GM23338 (cell line): Measurements from ENCODE around the gene BTBD9. TPM values are rescaled to one million over a fixed set of nuclear protein-coding genes. Genes with fewer than 3 reads are reported as not detected.

Experiments
- ATAC-seq: fragments of 200-7000 bp; cut with Tn5 transposase; 3 replicates; pipeline ENCODE4 v1.9.1; 2020
- DNase-seq: peaks from one replicate; pipeline ENCODE4 v3.0.0-alpha.2; 2015; ENCODE audit warnings: low spot score
- H2AFZ ChIP-seq: fragments of 200-600 bp; sonication (generic); 2 replicates; pipeline ENCODE4 v1.8.0; 2016; ENCODE audit warnings: antibody characterized with exemption, mild to moderate bottlenecking, moderate library complexity
- H3F3A ChIP-seq: fragments of 200-600 bp; sonication (generic); replicated peaks from 2 replicates; pipeline ENCODE4 v1.8.0; 2017; ENCODE audit warnings: antibody characterized with exemption, mixed run types, low read depth
- H3K27ac ChIP-seq: fragments of 200-600 bp; sonication (generic); 2 replicates; pipeline ENCODE4 v1.6.1; 2016; ENCODE audit warnings: low read depth
- H3K27me3 ChIP-seq: fragments of 200-600 bp; sonication (generic); 2 replicates; pipeline ENCODE4 v1.8.0; 2016; ENCODE audit warnings: mild to moderate bottlenecking, mixed run types, moderate library complexity; ENCODE audit not compliant: insufficient read depth
- H3K36me3 ChIP-seq: fragments of 200-600 bp; sonication (generic); 2 replicates; pipeline ENCODE4 v1.8.0; 2016; ENCODE audit warnings: mild to moderate bottlenecking; ENCODE audit not compliant: insufficient read depth
- H3K4me1 ChIP-seq: fragments of 200-600 bp; sonication (generic); 2 replicates; pipeline ENCODE4 v1.8.0; 2016; ENCODE audit warnings: mild to moderate bottlenecking, moderate library complexity; ENCODE audit not compliant: insufficient read depth
- H3K4me2 ChIP-seq: fragments of 200-600 bp; sonication (generic); 2 replicates; pipeline ENCODE4 v1.7.1; 2017; ENCODE audit warnings: mixed run types
- H3K4me3 ChIP-seq: fragments of 200-600 bp; sonication (generic); 2 replicates; pipeline ENCODE4 v1.6.1; 2016; ENCODE audit warnings: mixed run types
- H3K79me2 ChIP-seq: fragments of 200-600 bp; sonication (generic); replicated peaks from 2 replicates; pipeline ENCODE4 v1.8.0; 2017; ENCODE audit warnings: mild to moderate bottlenecking; ENCODE audit not compliant: insufficient read depth
- H3K9me2 ChIP-seq: fragments of 200-600 bp; sonication (generic); 2 replicates; pipeline ENCODE4 v1.8.0; 2017; ENCODE audit not compliant: insufficient read depth
- H4K20me1 ChIP-seq: fragments of 200-600 bp; sonication (generic); replicated peaks from 2 replicates; pipeline ENCODE4 v1.8.0; 2017; ENCODE audit warnings: mild to moderate bottlenecking; ENCODE audit not compliant: insufficient read depth
- H3K27ac Mint-ChIP-seq: 2 replicates; pipeline ENCODE4 v1.8.0; 2020; ENCODE audit warnings: inconsistent platforms, mild to moderate bottlenecking, moderate library complexity, mixed read lengths
- H3K27me3 Mint-ChIP-seq: 3 replicates; pipeline ENCODE4 v1.8.0; 2022; ENCODE audit warnings: low read depth, mild to moderate bottlenecking, moderate library complexity, mixed read lengths, inconsistent platforms; ENCODE audit not compliant: insufficient read depth, poor library complexity
- H3K36me3 Mint-ChIP-seq: 3 replicates; pipeline ENCODE4 v1.8.0; 2021; ENCODE audit warnings: low read depth, mild to moderate bottlenecking, inconsistent platforms, moderate library complexity, mixed read lengths
- H3K4me1 Mint-ChIP-seq: 3 replicates; pipeline ENCODE4 v1.8.0; 2020; ENCODE audit warnings: mild to moderate bottlenecking, inconsistent platforms, mixed read lengths
- H3K4me3 Mint-ChIP-seq: 3 replicates; pipeline ENCODE4 v1.8.0; 2021; ENCODE audit warnings: moderate library complexity, mild to moderate bottlenecking, inconsistent platforms, mixed read lengths
- H3K9me3 Mint-ChIP-seq: 3 replicates; pipeline ENCODE4 v1.8.0; 2020; ENCODE audit warnings: moderate library complexity, mild to moderate bottlenecking, inconsistent platforms, mixed read lengths
- CREB1 ChIP-seq: fragments of 250-450 bp; sonication (Bioruptor Pico); IDR thresholded peaks from 2 replicates; pipeline ENCODE4 v1.5.0; 2020; ENCODE audit warnings: low read depth, mild to moderate bottlenecking, moderate library complexity
- EZH2 ChIP-seq: fragments of 200-600 bp; sonication (generic); IDR thresholded peaks from one replicate; pipeline ENCODE4 v1.8.0; 2017; ENCODE audit warnings: antibody characterized with exemption, mild to moderate bottlenecking, low read depth; ENCODE audit not compliant: unreplicated experiment
- EZH2phosphoT487 ChIP-seq: fragments of 200-600 bp; sonication (generic); IDR thresholded peaks from one replicate; pipeline ENCODE4 v1.8.1; 2018; ENCODE audit warnings: antibody characterized with exemption; ENCODE audit not compliant: unreplicated experiment
- JUNB ChIP-seq: IDR thresholded peaks from one replicate; pipeline ENCODE4 v1.6.1; 2016; ENCODE audit warnings: antibody characterized with exemption; ENCODE audit not compliant: unreplicated experiment
- NANOG ChIP-seq: IDR thresholded peaks from 2 replicates; pipeline ENCODE4 v1.6.1; 2016; ENCODE audit warnings: antibody characterized with exemption, borderline replicate concordance
- POLR2AphosphoS5 ChIP-seq: IDR thresholded peaks from 2 replicates; pipeline ENCODE4 v1.6.1; 2016; ENCODE audit warnings: antibody characterized with exemption, low read depth
- STAT1 ChIP-seq: IDR thresholded peaks from one replicate; pipeline ENCODE4 v1.6.1; 2016; ENCODE audit warnings: antibody characterized with exemption; ENCODE audit not compliant: unreplicated experiment
- ZNF114 ChIP-seq: fragments of 250-450 bp; sonication (Bioruptor Pico); IDR thresholded peaks from 2 replicates; pipeline ENCODE4 v1.5.0; 2020; ENCODE audit warnings: mild to moderate bottlenecking, moderate library complexity
- ZNF331 ChIP-seq: fragments of 250-450 bp; sonication (Bioruptor Pico); IDR thresholded peaks from 2 replicates; pipeline ENCODE4 v1.5.0; 2020; ENCODE audit warnings: low read depth, mild to moderate bottlenecking, moderate library complexity
- polyA plus RNA-seq: library from polyadenylated mRNA; unstranded; fragments of >200 nt; fragmentation: Nextera tagmentation; extraction: Ambion mirVana; gene quantifications from 2 replicates; pipeline ENCODE4 v1.2.1, GENCODE V29; 2016
- total RNA-seq: library from RNA; depleted of rRNA; stranded (reverse); fragments of >200 nt; shearing (Covaris generic); gene quantifications from 2 replicates; pipeline ENCODE4 v1.2.3, GENCODE V29; 2014
- TF ChIP-seq, protein P1 (sequence below): IDR thresholded peaks from 2 replicates; pipeline ENCODE4 v1.6.1; 2016; ENCODE audit warnings: antibody characterized with exemption
- TF ChIP-seq, protein P2 (sequence below), 2 experiments: fragments of 200-600 bp in 1 of 2; sonication (generic) in 1 of 2; conservative IDR thresholded peaks; 2 replicates each; pipeline versions ENCODE4 v1.5.1 to v1.6.1; 2016 to 2017; ENCODE audit warnings: antibody characterized with exemption in 2 of 2, low read depth in 2 of 2, mild to moderate bottlenecking in 2 of 2, moderate library complexity in 1 of 2
- TF ChIP-seq, protein P3 (sequence below): IDR thresholded peaks from one replicate; pipeline ENCODE4 v1.6.1; 2018; ENCODE audit warnings: antibody characterized with exemption; ENCODE audit not compliant: unreplicated experiment
- TF ChIP-seq, protein P4 (sequence below): fragments of 250-450 bp; sonication (Bioruptor Pico); IDR thresholded peaks from 2 replicates; pipeline ENCODE4 v1.5.0; 2020; ENCODE audit warnings: mild to moderate bottlenecking, moderate library complexity

BTBD9 gene
- total and polyA plus RNA-seq, 2 experiments from 2014 or later = 4.2 to 5.3 TPM

DNA sequence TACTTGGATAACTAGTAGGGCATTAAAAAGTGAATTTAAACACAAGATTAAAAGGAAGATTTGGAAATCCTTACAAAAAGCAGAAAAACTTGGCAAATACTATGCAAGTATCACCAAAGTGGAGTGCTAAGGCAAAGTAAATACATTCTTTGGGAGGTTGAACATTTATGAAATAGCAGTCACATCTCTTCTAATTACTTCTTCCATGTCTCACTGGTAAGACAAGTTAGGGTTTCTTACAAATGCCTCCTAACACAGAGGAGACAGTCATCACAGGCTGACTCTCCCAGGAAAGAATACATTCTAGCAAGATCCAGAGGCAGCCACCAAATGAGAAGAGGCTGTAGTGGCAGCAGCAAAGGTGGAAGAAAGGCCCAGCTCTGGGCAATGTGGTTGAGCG is 298.2 kb downstream of the BTBD9 start:
- ATAC-seq = no peak
- Histone ChIP-seq H3K9me2 (no peaks in the 10 kb centered on the region), H3K36me3 (no peaks in the 10 kb centered on the region), H4K20me1 (no peaks in the 10 kb centered on the region), H3F3A (no peaks in the 10 kb centered on the region), H2AFZ (no peak overlapping the region), H3K27ac (no peak overlapping the region), H3K4me3 (no peak overlapping the region), H3K4me2 (no peak overlapping the region), H3K79me2 (no peaks in the 10 kb centered on the region), H3K27me3 (no peaks in the 10 kb centered on the region), H3K4me1 (no peaks in the 10 kb centered on the region; the same call in 1 of the 2 replicates)
- no peaks in the 10 kb centered on the region for H3K9me3 Mint-ChIP-seq
- TF ChIP-seq POLR2AphosphoS5 (no peak), ZNF331 (no peak), STAT1 (no peak), ZNF114 (CRISPR knock-in tag) (no peak), EZH2phosphoT487 (no peak), NANOG (no peak), EZH2 (no peak), CREB1 (no peak), JUNB (no peak)
- TF ChIP-seq, protein P1, sequence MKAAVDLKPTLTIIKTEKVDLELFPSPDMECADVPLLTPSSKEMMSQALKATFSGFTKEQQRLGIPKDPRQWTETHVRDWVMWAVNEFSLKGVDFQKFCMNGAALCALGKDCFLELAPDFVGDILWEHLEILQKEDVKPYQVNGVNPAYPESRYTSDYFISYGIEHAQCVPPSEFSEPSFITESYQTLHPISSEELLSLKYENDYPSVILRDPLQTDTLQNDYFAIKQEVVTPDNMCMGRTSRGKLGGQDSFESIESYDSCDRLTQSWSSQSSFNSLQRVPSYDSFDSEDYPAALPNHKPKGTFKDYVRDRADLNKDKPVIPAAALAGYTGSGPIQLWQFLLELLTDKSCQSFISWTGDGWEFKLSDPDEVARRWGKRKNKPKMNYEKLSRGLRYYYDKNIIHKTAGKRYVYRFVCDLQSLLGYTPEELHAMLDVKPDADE = no peak
- TF ChIP-seq, protein P2, sequence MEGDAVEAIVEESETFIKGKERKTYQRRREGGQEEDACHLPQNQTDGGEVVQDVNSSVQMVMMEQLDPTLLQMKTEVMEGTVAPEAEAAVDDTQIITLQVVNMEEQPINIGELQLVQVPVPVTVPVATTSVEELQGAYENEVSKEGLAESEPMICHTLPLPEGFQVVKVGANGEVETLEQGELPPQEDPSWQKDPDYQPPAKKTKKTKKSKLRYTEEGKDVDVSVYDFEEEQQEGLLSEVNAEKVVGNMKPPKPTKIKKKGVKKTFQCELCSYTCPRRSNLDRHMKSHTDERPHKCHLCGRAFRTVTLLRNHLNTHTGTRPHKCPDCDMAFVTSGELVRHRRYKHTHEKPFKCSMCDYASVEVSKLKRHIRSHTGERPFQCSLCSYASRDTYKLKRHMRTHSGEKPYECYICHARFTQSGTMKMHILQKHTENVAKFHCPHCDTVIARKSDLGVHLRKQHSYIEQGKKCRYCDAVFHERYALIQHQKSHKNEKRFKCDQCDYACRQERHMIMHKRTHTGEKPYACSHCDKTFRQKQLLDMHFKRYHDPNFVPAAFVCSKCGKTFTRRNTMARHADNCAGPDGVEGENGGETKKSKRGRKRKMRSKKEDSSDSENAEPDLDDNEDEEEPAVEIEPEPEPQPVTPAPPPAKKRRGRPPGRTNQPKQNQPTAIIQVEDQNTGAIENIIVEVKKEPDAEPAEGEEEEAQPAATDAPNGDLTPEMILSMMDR (conservative IDR thresholded peaks at IDR 0.05; ENCODE audit: low read depth in 2 of 2) = no peak
- TF ChIP-seq, protein P3, sequence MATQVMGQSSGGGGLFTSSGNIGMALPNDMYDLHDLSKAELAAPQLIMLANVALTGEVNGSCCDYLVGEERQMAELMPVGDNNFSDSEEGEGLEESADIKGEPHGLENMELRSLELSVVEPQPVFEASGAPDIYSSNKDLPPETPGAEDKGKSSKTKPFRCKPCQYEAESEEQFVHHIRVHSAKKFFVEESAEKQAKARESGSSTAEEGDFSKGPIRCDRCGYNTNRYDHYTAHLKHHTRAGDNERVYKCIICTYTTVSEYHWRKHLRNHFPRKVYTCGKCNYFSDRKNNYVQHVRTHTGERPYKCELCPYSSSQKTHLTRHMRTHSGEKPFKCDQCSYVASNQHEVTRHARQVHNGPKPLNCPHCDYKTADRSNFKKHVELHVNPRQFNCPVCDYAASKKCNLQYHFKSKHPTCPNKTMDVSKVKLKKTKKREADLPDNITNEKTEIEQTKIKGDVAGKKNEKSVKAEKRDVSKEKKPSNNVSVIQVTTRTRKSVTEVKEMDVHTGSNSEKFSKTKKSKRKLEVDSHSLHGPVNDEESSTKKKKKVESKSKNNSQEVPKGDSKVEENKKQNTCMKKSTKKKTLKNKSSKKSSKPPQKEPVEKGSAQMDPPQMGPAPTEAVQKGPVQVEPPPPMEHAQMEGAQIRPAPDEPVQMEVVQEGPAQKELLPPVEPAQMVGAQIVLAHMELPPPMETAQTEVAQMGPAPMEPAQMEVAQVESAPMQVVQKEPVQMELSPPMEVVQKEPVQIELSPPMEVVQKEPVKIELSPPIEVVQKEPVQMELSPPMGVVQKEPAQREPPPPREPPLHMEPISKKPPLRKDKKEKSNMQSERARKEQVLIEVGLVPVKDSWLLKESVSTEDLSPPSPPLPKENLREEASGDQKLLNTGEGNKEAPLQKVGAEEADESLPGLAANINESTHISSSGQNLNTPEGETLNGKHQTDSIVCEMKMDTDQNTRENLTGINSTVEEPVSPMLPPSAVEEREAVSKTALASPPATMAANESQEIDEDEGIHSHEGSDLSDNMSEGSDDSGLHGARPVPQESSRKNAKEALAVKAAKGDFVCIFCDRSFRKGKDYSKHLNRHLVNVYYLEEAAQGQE = no peak
- TF ChIP-seq, protein P4, sequence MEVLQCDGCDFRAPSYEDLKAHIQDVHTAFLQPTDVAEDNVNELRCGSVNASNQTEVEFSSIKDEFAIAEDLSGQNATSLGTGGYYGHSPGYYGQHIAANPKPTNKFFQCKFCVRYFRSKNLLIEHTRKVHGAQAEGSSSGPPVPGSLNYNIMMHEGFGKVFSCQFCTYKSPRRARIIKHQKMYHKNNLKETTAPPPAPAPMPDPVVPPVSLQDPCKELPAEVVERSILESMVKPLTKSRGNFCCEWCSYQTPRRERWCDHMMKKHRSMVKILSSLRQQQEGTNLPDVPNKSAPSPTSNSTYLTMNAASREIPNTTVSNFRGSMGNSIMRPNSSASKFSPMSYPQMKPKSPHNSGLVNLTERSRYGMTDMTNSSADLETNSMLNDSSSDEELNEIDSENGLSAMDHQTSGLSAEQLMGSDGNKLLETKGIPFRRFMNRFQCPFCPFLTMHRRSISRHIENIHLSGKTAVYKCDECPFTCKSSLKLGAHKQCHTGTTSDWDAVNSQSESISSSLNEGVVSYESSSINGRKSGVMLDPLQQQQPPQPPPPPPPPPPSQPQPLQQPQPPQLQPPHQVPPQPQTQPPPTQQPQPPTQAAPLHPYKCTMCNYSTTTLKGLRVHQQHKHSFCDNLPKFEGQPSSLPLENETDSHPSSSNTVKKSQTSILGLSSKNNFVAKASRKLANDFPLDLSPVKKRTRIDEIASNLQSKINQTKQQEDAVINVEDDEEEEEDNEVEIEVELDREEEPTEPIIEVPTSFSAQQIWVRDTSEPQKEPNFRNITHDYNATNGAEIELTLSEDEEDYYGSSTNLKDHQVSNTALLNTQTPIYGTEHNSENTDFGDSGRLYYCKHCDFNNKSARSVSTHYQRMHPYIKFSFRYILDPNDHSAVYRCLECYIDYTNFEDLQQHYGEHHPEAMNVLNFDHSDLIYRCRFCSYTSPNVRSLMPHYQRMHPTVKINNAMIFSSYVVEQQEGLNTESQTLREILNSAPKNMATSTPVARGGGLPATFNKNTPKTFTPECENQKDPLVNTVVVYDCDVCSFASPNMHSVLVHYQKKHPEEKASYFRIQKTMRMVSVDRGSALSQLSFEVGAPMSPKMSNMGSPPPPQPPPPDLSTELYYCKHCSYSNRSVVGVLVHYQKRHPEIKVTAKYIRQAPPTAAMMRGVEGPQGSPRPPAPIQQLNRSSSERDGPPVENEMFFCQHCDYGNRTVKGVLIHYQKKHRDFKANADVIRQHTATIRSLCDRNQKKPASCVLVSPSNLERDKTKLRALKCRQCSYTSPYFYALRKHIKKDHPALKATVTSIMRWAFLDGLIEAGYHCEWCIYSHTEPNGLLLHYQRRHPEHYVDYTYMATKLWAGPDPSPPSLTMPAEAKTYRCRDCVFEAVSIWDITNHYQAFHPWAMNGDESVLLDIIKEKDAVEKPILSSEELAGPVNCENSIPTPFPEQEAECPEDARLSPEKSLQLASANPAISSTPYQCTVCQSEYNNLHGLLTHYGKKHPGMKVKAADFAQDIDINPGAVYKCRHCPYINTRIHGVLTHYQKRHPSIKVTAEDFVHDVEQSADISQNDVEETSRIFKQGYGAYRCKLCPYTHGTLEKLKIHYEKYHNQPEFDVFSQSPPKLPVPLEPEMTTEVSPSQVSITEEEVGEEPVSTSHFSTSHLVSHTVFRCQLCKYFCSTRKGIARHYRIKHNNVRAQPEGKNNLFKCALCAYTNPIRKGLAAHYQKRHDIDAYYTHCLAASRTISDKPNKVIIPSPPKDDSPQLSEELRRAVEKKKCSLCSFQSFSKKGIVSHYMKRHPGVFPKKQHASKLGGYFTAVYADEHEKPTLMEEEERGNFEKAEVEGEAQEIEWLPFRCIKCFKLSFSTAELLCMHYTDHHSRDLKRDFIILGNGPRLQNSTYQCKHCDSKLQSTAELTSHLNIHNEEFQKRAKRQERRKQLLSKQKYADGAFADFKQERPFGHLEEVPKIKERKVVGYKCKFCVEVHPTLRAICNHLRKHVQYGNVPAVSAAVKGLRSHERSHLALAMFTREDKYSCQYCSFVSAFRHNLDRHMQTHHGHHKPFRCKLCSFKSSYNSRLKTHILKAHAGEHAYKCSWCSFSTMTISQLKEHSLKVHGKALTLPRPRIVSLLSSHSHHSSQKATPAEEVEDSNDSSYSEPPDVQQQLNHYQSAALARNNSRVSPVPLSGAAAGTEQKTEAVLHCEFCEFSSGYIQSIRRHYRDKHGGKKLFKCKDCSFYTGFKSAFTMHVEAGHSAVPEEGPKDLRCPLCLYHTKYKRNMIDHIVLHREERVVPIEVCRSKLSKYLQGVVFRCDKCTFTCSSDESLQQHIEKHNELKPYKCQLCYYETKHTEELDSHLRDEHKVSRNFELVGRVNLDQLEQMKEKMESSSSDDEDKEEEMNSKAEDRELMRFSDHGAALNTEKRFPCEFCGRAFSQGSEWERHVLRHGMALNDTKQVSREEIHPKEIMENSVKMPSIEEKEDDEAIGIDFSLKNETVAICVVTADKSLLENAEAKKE (CRISPR knock-in tag) = no peak
- DNase-seq = no peak
- no peaks in the 10 kb centered on the region for H3K27me3 Mint-ChIP-seq
- no peak overlapping the region for H3K27ac Mint-ChIP-seq
- H3K4me3 Mint-ChIP-seq = no peak overlapping the region
- H3K36me3 Mint-ChIP-seq = no peaks in the 10 kb centered on the region
- H3K4me1 Mint-ChIP-seq = peaks cover 21% of the 10 kb centered on the region
